Breast epithelium (tissue), 3 donors: ENCODE results near the gene GGPS1.

Experiments
- POLR2A ChIP-seq: fragments of 450-650 bp; IDR thresholded peaks from one replicate; pipeline ENCODE4 v1.6.1; 2016; ENCODE audit warnings: antibody characterized with exemption, mild to moderate bottlenecking, moderate library complexity
- POLR2AphosphoS5 ChIP-seq, 3 donors: sonication (generic); formaldehyde crosslinking; IDR thresholded peaks; one replicate each; pipeline ENCODE4 v1.6.1; 2017; ENCODE audit warnings: antibody characterized with exemption in 3 of 3
- TF ChIP-seq, protein P1 (sequence below), 3 donors: fragments of 450-650 bp; IDR thresholded peaks; one replicate each; pipeline ENCODE4 v1.5.1; 2016 to 2017; ENCODE audit warnings: antibody characterized with exemption in 3 of 3, mild to moderate bottlenecking in 3 of 3, moderate library complexity in 3 of 3

GRCh38 chr1:235289859-235290739 is 38.3 kb upstream of the GGPS1 start:
- TF ChIP-seq, protein P1, sequence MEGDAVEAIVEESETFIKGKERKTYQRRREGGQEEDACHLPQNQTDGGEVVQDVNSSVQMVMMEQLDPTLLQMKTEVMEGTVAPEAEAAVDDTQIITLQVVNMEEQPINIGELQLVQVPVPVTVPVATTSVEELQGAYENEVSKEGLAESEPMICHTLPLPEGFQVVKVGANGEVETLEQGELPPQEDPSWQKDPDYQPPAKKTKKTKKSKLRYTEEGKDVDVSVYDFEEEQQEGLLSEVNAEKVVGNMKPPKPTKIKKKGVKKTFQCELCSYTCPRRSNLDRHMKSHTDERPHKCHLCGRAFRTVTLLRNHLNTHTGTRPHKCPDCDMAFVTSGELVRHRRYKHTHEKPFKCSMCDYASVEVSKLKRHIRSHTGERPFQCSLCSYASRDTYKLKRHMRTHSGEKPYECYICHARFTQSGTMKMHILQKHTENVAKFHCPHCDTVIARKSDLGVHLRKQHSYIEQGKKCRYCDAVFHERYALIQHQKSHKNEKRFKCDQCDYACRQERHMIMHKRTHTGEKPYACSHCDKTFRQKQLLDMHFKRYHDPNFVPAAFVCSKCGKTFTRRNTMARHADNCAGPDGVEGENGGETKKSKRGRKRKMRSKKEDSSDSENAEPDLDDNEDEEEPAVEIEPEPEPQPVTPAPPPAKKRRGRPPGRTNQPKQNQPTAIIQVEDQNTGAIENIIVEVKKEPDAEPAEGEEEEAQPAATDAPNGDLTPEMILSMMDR (IDR thresholded peaks at IDR 0.05): no peak
- no peak for TF ChIP-seq POLR2AphosphoS5 (IDR thresholded peaks at IDR 0.05)
- no peak for TF ChIP-seq POLR2A
